ENCODE results near the gene SKI.

- no peak for TF ChIP-seq YY1 (IDR thresholded peaks at IDR 0.05; ENCODE audit: insufficient read depth, insufficient read length)
- no peak for TF ChIP-seq ZNF274 (IDR thresholded peaks at IDR 0.05; ENCODE audit: low read depth, low read length)
These were observed 22.7 kb upstream of the SKI start for GRCh38 chr1:2205191-2205952.
